T-helper 1 cell treated with Interleukin-12 subunit alpha and Interleukin-12 subunit beta and Interleukin-4 antibody, amounts not matched to agents 30 μg/mL and 1 μg/mL, for 36 hours (primary cell): Measurements from ENCODE around the gene ALDH1A2.
"Not testable (repeated sequence)": the region's sequence is repeated elsewhere in the genome, so short reads cannot be mapped to it uniquely, and the experiment has no call there.

Source experiments
- H3K27ac Mint-ChIP-seq: one replicate; pipeline ENCODE4 v1.8.0; 2021; ENCODE audit warnings: mild to moderate bottlenecking, mixed read lengths
- H3K27me3 Mint-ChIP-seq: one replicate; pipeline ENCODE4 v1.8.0; 2021; ENCODE audit warnings: low read depth, mixed read lengths
- H3K36me3 Mint-ChIP-seq: one replicate; pipeline ENCODE4 v1.8.0; 2021; ENCODE audit warnings: low read depth, mixed read lengths
- H3K4me1 Mint-ChIP-seq: one replicate; pipeline ENCODE4 v1.8.0; 2021; ENCODE audit warnings: low read depth, mixed read lengths
- H3K4me3 Mint-ChIP-seq: one replicate; pipeline ENCODE4 v1.8.0; 2021; ENCODE audit warnings: mild to moderate bottlenecking, moderate library complexity, mixed read lengths
- H3K9me3 Mint-ChIP-seq: one replicate; pipeline ENCODE4 v1.8.0; 2021; ENCODE audit warnings: mixed read lengths

Gene ALDH1A2

DNA sequence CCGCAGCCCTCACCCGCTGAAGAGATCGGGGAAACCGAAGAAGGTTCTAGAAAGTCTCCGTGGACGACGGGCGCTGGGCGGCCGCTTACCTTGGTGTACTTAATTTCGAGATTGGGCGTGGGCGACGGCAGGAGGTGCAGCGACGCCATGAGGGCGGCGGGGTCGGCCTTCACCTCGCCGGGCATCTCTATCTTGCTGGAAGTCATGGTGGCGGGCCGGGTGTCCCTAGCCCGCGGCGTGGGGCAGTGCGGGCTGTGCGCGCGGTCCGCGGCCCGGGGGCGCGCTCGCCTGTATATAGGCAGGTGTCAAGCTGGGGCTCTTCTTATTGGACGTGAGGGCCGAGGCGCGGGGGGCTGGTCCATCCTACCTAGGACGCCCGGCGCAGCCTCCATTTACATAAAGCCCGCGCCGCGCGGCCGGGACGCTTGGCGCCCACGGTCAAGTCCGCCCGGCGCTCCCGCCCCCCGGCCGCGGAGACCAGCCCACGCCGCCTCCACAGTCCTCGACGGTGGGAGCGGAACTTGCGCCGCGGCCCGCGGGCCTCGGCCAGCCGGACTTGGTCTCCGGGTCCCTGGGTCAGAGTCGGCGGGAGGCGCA lies at the start of gene ALDH1A2:
Gene ALDH1A2 (minus strand): TSS at position 267 of the 597 bp plus-strand sequence. CDS start 61 bp downstream, at position 206.
- Mint-ChIP-seq H3K27me3 (peaks cover 78% of the 10 kb centered on the region), H3K4me3 (peak within 1 kb of the TSS; percentile 60), H3K36me3 (no peaks in the 10 kb centered on the region), H3K4me1 (peaks cover 6% of the 10 kb centered on the region), H3K27ac (no peak within 1 kb of the TSS), H3K9me3 (no peaks in the 10 kb centered on the region)

DNA sequence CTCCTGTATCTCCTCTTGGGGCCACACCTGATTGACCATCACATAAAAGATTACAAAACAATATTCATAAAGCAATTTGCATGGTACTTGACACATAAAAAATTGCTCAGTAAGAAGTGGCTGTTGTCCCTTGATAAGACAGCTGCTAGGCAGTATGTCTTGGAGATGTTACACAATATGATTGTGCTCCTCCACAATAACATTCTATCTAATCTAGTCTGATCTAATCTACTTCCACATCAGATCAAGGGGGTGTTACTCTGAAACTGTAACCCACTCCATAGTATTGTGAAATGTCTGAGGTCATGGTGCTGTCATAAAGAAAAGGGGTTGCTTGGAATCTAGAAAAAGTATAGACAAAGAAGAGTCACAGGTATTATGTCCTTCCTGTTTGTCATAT lies 49.3 kb upstream of the ALDH1A2 start:
- no peaks in the 10 kb centered on the region for H3K36me3 Mint-ChIP-seq
- H3K27me3 Mint-ChIP-seq: peaks cover 31% of the 10 kb centered on the region
- no peak overlapping the region for H3K4me3 Mint-ChIP-seq
- H3K27ac Mint-ChIP-seq: no peak overlapping the region
- H3K9me3 Mint-ChIP-seq: no peaks in the 10 kb centered on the region
- H3K4me1 Mint-ChIP-seq: no peaks in the 10 kb centered on the region

DNA sequence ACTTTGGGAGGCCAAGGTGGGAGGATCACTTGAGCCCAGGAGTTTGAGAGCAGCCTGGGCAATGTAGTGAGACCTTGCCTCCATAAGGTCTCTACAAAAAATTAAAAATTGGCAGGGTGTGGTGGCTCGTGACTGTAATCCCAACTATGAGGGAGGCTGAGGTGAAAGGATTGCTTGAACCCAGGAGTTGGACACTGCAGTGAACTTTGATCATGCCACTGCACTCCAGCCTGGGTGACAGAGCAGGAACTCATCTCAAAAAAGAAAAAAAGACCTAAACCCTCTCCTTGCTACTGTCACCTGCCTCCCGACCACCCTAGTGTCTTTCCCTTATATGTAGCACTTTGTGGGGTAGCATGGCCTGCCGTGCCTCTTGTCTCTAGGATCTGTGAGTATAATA lies 48.9 kb upstream of the ALDH1A2 start:
- Mint-ChIP-seq H3K4me1 (no peaks in the 10 kb centered on the region), H3K9me3 (no peaks in the 10 kb centered on the region), H3K4me3 (no peak overlapping the region), H3K36me3 (no peaks in the 10 kb centered on the region), H3K27ac (no peak overlapping the region), H3K27me3 (peaks cover 29% of the 10 kb centered on the region)

DNA sequence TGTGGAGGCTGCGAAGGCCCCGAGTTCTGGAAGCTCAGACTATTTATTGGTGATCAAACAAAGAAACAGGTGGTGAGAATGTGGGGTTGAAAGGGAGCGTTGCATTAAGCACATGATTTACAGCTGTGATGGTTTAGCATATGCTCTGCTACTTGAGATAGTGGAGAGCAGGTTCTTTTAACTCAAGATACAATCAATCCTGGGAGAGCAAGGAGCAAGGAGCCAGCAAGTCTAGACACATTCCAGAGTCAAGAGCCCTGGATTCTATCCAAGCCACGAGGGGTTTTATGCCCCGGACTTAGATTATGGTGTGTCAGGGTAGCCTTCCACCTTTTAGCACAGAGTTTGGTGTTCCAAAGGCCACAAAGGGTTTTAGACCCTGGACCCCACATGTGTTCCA lies 47.8 kb upstream of the ALDH1A2 start:
- H3K4me3 Mint-ChIP-seq, H3K27ac Mint-ChIP-seq, H3K9me3 Mint-ChIP-seq, H3K36me3 Mint-ChIP-seq, H3K4me1 Mint-ChIP-seq: not testable (repeated sequence)
- peaks cover 24% of the 10 kb centered on the region for H3K27me3 Mint-ChIP-seq

DNA sequence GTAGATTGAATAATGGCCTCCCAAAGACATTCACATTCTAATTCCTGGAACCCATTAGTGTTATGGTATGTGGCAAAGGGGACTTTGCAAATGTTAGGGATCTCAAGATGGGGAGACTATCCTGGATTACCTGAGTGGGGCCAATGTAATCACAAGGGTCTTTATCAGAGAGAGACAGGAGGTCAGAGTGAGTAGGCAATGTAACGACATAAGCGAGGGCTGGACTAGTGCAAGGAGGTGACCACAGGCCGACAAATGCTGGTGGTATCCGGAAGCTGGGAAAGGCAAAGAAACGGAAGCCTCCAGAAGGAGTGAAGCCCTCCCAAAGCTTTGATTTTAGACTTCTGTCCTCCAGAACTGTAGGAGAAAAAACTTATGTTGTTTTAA lies 46.2 kb upstream of the ALDH1A2 start:
- Mint-ChIP-seq H3K27ac (no peak overlapping the region), H3K4me3 (no peak overlapping the region), H3K4me1 (no peaks in the 10 kb centered on the region), H3K36me3 (no peaks in the 10 kb centered on the region), H3K27me3 (peaks cover 28% of the 10 kb centered on the region), H3K9me3 (no peaks in the 10 kb centered on the region)

DNA sequence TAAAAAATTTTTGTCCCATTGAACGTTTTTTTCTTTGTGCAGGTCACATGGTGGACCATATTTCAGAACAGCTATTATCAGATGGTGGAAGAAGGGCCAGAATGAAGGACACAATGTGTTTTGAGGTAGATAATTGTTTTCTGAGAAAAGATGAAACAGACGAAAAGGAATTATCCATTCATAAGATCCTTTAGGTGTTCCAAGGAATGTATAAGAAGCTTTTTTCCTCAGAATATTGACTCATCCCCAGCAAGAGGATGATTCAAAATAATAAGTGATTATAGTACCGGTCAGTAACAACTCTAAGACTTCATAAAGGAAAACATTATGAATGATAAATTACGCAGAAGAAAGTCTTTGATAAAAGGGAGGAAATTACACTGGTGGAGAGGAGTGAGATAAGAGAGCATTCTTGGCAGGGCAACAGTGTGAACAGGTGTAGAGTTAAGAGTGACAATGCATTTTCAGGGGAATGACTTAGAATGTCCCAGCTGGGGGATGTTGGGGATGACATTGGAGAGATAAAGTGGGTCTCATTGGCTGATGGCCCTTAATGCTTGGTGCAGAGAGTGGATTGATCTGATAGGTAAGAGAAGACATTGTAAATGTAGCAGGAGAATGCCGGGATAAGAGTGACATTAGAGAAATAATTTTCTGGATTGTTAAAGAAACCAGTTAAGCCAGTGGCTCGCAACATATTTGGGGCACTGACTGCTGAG lies 45.6 kb upstream of the ALDH1A2 start:
- H3K4me1 Mint-ChIP-seq: no peaks in the 10 kb centered on the region
- H3K36me3 Mint-ChIP-seq: no peaks in the 10 kb centered on the region
- H3K27ac Mint-ChIP-seq: no peak overlapping the region
- H3K4me3 Mint-ChIP-seq: no peak overlapping the region
- H3K27me3 Mint-ChIP-seq: peaks cover 31% of the 10 kb centered on the region
- H3K9me3 Mint-ChIP-seq: no peaks in the 10 kb centered on the region

DNA sequence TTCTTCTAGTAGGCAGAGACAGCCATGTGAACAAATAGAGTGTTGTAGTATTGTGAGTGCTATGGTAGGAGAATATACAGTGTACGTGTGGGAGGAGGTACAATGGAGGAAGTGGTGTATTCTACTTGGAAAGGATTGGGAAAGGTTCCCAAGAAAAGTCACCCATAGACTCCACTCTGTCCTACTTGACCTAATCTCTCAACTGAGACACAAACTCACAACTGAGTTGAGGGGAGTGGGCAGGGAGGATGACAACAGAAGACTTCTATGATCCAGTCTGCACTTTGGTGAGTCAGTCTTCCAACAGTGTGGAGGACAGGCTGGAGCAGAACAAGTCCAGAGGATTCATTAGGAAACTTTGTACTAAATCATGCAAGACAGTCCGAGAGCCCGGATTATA lies 43.9 kb upstream of the ALDH1A2 start:
- no peak overlapping the region for H3K27ac Mint-ChIP-seq
- no peaks in the 10 kb centered on the region for H3K4me1 Mint-ChIP-seq
- no peaks in the 10 kb centered on the region for H3K36me3 Mint-ChIP-seq
- peaks cover 27% of the 10 kb centered on the region for H3K27me3 Mint-ChIP-seq
- H3K4me3 Mint-ChIP-seq: no peak overlapping the region
- H3K9me3 Mint-ChIP-seq: no peaks in the 10 kb centered on the region

DNA sequence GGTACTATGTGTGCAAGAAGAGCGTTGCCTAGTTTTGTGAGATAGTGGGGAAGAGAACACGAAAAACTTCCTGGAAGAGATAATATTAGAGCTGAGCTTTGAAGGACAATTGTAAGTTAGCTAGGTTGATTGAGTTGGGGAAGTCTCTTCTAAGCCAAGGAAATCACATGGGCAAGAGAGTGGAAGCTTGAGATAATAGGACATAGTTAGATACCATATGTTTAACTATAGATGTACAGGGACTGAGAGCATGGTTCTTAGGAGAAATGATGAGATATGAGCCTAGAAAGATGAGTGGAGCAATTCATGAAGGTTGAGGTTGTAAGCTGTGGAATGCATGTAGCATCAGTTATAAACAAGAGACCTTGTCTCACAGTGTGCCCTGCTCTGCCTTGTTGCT lies 42.6 kb upstream of the ALDH1A2 start:
- H3K27me3 Mint-ChIP-seq: peaks cover 31% of the 10 kb centered on the region
- no peaks in the 10 kb centered on the region for H3K9me3 Mint-ChIP-seq
- no peak overlapping the region for H3K27ac Mint-ChIP-seq

DNA sequence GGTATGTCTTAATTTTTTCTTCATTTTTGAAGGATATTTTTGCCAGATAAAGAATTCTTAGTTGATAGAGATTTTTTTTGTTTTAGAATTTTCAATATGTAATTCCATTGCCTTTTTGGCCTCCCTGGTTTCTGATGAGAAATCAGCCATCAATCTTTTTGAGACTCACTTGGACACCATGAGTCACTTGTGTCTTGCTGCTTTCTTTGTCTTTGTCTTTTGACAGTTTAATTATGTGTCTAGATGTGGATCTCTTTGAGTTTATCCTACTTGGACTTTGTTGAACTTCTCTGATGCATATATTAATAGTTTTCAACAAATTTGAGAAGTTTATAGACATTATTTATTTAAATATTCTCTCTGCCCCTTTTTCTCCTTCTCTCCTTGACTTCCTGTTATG lies 38.0 kb upstream of the ALDH1A2 start:
- Mint-ChIP-seq H3K27me3 (peaks cover 40% of the 10 kb centered on the region), H3K4me3 (no peak overlapping the region), H3K4me1 (no peaks in the 10 kb centered on the region), H3K27ac (no peak overlapping the region), H3K36me3 (no peaks in the 10 kb centered on the region), H3K9me3 (no peaks in the 10 kb centered on the region)

More for the DNA sequence above, 42.6 kb upstream of the ALDH1A2 start:
- Mint-ChIP-seq H3K36me3 (no peaks in the 10 kb centered on the region), H3K4me3 (no peak overlapping the region), H3K4me1 (no peaks in the 10 kb centered on the region)

DNA sequence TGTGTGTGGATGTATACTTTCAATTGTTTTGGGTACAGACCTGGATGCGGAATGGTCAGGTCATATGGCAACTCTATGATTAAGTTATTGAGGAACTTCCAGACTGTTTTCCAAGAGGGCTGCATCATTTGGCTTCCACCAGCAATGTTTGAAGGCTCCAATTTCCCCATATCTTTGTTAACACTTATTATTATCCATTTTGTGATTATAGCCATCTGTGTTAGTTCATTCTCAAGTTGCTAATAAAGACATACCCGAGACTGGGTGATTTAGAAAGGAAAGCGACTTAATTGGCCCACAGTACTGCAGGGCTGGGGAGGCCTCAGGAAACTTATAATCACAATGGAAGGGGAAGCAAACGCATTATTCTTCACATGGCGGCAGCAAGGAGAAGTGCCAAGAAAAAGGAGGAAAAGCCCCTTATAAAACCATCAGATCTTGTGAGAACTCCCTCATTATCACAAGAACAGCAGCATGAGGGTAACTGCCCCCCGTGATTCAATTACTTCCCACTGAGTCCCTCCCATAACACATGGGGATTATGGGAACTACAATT lies 31.1 kb upstream of the ALDH1A2 start:
- Mint-ChIP-seq H3K36me3 (no peaks in the 10 kb centered on the region), H3K4me1 (no peaks in the 10 kb centered on the region), H3K9me3 (no peaks in the 10 kb centered on the region), H3K27ac (no peak overlapping the region), H3K4me3 (no peak overlapping the region), H3K27me3 (peaks cover 32% of the 10 kb centered on the region)

DNA sequence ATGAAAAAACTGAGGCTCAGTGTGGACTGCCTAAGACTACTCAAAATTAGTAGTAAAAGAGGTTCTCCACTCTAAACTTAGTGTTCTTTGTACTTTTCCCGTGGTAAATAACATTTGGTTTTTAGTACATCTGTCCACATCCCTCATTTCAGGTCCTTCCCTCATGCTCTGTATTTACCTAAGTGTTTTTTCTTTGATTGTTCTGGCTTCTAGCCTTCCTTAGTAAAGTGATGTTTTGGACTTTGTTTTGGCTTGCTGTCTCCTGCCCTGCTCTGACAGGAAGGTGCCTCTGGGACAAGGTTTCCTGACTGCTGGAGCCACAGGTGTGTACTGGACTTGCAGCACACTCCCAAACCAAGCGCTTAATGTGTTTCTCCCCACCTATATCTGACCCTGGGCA lies 29.9 kb upstream of the ALDH1A2 start:
- no peaks in the 10 kb centered on the region for H3K9me3 Mint-ChIP-seq
- no peaks in the 10 kb centered on the region for H3K36me3 Mint-ChIP-seq
- no peak overlapping the region for H3K4me3 Mint-ChIP-seq
- H3K4me1 Mint-ChIP-seq: no peaks in the 10 kb centered on the region
- peaks cover 36% of the 10 kb centered on the region for H3K27me3 Mint-ChIP-seq
- H3K27ac Mint-ChIP-seq: no peak overlapping the region

DNA sequence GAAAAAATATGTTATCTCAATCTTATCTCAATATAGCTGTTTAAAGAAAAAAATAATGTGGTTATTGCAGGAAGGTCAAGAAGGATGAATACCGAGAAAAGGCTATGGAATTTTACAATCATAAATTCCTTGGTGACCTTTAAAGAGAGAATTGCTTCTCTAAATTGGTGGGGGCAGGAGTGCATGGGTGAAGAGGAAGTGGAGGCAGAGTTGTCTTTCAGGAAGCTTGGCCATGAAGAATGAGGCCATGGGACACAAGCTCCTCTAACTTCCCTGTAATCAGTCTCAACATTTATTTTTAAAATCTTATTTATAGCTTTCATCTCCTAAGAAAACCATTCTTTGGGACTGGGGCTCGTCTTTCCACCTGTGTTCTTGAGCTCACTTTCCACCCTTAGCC lies 22.4 kb upstream of the ALDH1A2 start:
- Mint-ChIP-seq H3K27ac (no peak overlapping the region), H3K36me3 (no peaks in the 10 kb centered on the region), H3K27me3 (peaks cover 46% of the 10 kb centered on the region), H3K4me1 (no peaks in the 10 kb centered on the region), H3K4me3 (no peak overlapping the region), H3K9me3 (no peaks in the 10 kb centered on the region)

DNA sequence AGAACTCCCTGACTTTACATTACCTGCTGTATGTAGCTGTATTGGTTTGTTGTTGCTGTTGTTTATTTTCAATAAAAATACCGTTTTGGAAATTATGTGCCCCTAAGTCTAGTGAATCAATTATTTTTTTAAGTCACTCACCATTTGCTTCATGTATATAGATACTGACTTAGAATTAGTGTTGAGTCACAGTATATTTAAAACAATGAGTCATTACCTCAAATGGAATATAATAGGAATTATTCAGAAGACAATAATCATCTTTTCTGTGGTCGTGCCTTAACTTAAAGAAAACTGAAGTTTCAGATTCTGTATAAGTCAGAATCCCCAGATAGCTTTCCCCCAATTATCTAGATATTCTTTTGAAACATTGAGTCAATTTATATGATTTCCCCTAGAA lies 21.0 kb upstream of the ALDH1A2 start:
- Mint-ChIP-seq H3K27me3 (peaks cover 37% of the 10 kb centered on the region), H3K9me3 (no peaks in the 10 kb centered on the region), H3K27ac (no peak overlapping the region), H3K4me3 (no peak overlapping the region), H3K36me3 (no peaks in the 10 kb centered on the region), H3K4me1 (no peaks in the 10 kb centered on the region)

DNA sequence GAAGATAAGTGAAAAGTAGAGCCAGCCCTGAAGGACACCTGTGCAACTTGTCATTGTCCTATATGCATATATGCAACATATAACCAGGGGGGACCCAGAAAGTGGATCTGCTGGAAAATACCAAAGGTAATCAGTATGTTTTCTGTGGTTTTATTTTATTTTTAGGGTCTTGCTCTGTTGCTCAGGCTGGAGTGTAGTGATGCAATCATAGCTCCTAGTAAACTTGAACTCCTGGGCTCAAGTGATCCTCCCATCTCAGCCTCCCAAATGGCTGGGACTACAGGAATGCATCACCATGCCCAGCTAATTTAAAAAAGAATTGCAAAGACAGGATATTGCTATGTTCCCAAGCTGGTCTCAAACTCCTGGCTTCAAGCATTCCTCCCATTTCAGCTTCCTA lies 18.0 kb upstream of the ALDH1A2 start:
- no peaks in the 10 kb centered on the region for H3K4me1 Mint-ChIP-seq
- H3K27ac Mint-ChIP-seq: no peak overlapping the region
- no peaks in the 10 kb centered on the region for H3K36me3 Mint-ChIP-seq
- no peak overlapping the region for H3K4me3 Mint-ChIP-seq
- H3K27me3 Mint-ChIP-seq: peaks cover 17% of the 10 kb centered on the region
- no peaks in the 10 kb centered on the region for H3K9me3 Mint-ChIP-seq

DNA sequence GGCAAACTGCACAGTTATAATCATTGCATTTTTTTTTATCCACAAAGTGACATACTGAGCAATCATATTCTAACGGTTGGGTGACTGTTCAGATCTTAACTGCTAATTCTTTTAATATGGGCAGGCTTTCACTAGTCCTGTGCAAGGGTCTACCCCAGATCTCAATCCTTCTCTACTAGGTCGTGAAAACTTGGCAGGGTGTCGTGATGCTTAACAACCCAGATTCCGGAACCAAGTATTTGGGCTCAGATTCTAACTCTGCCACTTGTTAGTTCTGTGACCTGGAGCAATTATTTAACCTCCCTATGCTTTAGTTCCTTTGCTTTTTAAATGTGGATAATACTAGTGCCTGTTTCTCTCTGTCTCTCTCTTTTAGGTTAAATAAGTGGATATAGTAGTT lies 16.4 kb upstream of the ALDH1A2 start:
- H3K36me3 Mint-ChIP-seq: no peaks in the 10 kb centered on the region
- H3K4me1 Mint-ChIP-seq: no peaks in the 10 kb centered on the region
- peaks cover 17% of the 10 kb centered on the region for H3K27me3 Mint-ChIP-seq
- H3K9me3 Mint-ChIP-seq: no peaks in the 10 kb centered on the region
- no peak overlapping the region for H3K27ac Mint-ChIP-seq
- no peak overlapping the region for H3K4me3 Mint-ChIP-seq
